BLaER1 (cell line): Measurements from ENCODE around the gene SERTAD4.
A peak's percentile ranks its signal among the peaks of the same experiment; 100 is the strongest.

Source experiments
- H3K27ac ChIP-seq: shearing (Covaris generic); formaldehyde crosslinking; 2 replicates; pipeline ENCODE4 v1.8.1; 2022
- H3K27me3 ChIP-seq: shearing (Covaris generic); formaldehyde crosslinking; 2 replicates; pipeline ENCODE4 v1.8.1; 2022
- H3K36me3 ChIP-seq: shearing (Covaris generic); formaldehyde crosslinking; 2 replicates; pipeline ENCODE4 v1.8.1; 2022
- H3K4me1 ChIP-seq: shearing (Covaris generic); formaldehyde crosslinking; 2 replicates; pipeline ENCODE4 v1.8.1; 2022
- H3K4me2 ChIP-seq: shearing (Covaris generic); formaldehyde crosslinking; 2 replicates; pipeline ENCODE4 v1.8.1; 2022
- H3K4me3 ChIP-seq: shearing (Covaris generic); formaldehyde crosslinking; 2 replicates; pipeline ENCODE4 v1.8.1; 2022
- H3K9ac ChIP-seq: shearing (Covaris generic); formaldehyde crosslinking; 2 replicates; pipeline ENCODE4 v1.8.1; 2022
- H3K9me3 ChIP-seq: shearing (Covaris generic); formaldehyde crosslinking; 2 replicates; pipeline ENCODE4 v1.8.1; 2022
- H4K20me1 ChIP-seq: shearing (Covaris generic); formaldehyde crosslinking; 2 replicates; pipeline ENCODE4 v1.8.1; 2022
- Cebpa-rat ChIP-seq: shearing (Covaris generic); IDR thresholded peaks from 2 replicates; pipeline ENCODE4 v1.8.1; 2022

The SERTAD4 gene

DNA sequence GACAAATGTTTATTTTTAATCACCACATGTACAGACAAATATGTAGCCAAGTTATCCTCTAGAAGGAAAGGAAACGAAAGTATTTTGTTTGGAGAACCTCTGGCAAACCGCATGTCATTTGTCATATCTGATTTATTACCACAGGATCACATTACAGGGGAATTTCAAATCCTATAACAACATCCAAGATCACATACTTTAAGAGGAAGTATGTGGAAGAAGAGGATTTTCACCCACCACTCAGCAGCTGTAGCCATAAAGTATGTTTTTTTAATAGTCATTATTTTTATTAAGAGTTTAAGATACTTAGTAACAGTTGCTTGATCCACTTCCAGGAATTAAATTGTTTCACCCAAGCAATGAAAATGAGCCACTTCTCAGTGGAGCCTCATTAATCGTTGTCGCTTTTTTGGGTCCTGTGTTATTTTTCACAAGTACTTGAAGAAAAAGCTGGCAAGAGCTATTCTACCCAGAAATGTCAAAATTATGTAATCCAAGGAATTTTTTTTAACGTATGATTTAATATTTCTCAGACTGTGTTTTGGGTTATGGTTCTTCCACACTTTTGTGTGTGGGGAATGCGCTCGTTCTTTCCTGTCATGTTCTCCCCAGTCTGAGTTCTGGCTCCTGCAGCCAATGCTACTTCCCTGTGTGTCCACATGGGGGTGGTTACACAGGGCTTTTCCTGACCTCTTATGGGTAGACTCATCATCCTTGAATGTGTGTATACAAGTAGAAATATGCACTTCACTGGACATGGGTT lies 6.9 kb downstream of the SERTAD4 start:
- no peak overlapping the region for H3K4me2 ChIP-seq
- no peak overlapping the region for H3K27ac ChIP-seq
- TF ChIP-seq Cebpa-rat: no peak
- H3K4me1 ChIP-seq: peaks cover 5% of the 10 kb centered on the region
- H4K20me1 ChIP-seq: peaks cover 14% of the 10 kb centered on the region
- H3K27me3 ChIP-seq: peaks cover 37% of the 10 kb centered on the region
- no peaks in the 10 kb centered on the region for H3K36me3 ChIP-seq
- H3K4me3 ChIP-seq: no peak overlapping the region
- H3K9me3 ChIP-seq: no peaks in the 10 kb centered on the region
- H3K9ac ChIP-seq: no peak overlapping the region

DNA sequence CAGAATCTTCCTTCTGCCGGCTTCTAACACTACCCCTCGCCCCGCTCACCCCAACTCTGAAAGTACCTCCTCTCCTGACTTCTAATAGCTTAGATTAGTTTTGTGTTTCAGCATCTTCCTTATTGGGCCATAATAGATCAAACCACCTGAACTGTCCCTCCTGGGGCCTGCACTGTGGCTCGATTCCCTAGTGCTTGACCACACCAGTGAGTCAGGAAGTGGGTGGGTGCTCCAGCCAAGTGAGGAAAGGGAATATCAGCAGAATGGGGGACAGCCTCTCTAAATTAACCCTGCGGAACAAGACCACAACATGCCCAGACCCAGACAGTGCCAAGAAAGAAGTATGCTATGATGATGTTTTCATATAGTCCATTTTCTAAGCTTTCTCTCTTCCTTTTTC lies 8.5 kb downstream of the SERTAD4 start:
- no peaks in the 10 kb centered on the region for H3K36me3 ChIP-seq
- no peak overlapping the region for H3K9ac ChIP-seq
- H3K27ac ChIP-seq: no peak overlapping the region
- 0 out of 2 replicates have a peak overlapping the region, but pooled peaks have one; percentile 31 for H3K4me2 ChIP-seq
- H4K20me1 ChIP-seq: no peaks in the 10 kb centered on the region; the same call in 1 of the 2 replicates
- H3K27me3 ChIP-seq: peaks cover 21% of the 10 kb centered on the region
- no peaks in the 10 kb centered on the region for H3K9me3 ChIP-seq
- no peak for TF ChIP-seq Cebpa-rat
- no peak overlapping the region for H3K4me3 ChIP-seq
- H3K4me1 ChIP-seq: peaks cover 21% of the 10 kb centered on the region

DNA sequence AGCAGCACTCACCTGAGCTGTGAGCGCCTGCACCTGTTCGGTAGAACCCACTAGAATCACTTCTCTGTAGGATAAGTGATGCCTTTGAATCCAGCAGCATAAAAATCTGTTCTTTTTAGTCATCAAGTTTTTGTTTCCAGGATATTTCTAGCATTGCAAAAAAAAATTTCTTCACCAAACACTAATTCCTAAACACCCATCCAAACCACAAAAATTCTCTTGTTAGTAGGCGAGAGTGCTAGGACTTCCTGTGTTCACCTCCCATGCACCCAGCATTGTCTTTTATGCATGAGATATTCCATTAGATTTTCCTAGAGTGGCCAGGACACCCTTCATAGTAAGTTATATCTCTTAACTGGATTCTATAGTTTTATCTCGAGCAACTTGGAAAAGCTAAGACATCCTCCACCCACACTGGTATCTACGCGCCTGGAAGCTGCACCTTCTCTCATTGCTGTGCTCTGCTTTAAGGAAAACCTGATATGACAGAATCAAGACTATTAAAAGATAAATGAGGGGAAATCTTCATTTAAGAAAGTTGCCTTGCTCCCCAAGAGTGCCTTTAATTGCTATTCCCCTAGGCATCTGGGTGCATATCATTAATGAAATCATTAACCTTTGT lies 12.3 kb downstream of the SERTAD4 start:
- H3K4me2 ChIP-seq: peak overlapping the region; percentile 32
- TF ChIP-seq Cebpa-rat: no peak

DNA sequence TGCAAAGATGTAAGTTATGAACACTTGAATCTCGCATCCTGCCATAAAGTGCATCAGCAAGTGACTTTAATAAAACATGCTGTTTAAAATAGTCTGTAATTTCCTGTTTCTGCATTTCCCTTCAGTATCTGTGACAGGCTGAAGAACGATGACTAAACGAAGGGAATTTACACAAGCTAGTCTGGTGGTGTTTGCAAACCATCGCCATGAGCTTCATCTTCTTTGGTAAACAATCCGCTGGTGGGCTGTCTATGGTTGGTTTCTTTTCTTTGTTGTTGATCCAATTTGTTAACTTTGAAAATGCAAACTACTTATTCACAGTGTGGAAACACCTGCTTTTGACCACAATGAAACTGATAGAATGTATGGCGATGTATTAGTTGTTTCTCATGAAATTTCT lies 13.9 kb downstream of the SERTAD4 start:
- no peaks in the 10 kb centered on the region for H3K36me3 ChIP-seq
- H3K4me1 ChIP-seq: peaks cover 51% of the 10 kb centered on the region
- H3K27ac ChIP-seq: no peak overlapping the region
- no peak overlapping the region for H3K4me3 ChIP-seq
- no peak for TF ChIP-seq Cebpa-rat
- H3K9ac ChIP-seq: no peak overlapping the region
- no peaks in the 10 kb centered on the region for H3K27me3 ChIP-seq
- H3K4me2 ChIP-seq: peak overlapping the region; percentile 65
- no peaks in the 10 kb centered on the region for H4K20me1 ChIP-seq
- no peaks in the 10 kb centered on the region for H3K9me3 ChIP-seq

More for the DNA sequence above, 12.3 kb downstream of the SERTAD4 start:
- H3K4me3 ChIP-seq: no peak overlapping the region
- H3K27ac ChIP-seq: no peak overlapping the region
- H3K4me1 ChIP-seq: peaks cover 43% of the 10 kb centered on the region
- H3K36me3 ChIP-seq: no peaks in the 10 kb centered on the region
- H4K20me1 ChIP-seq: no peaks in the 10 kb centered on the region
- no peaks in the 10 kb centered on the region for H3K9me3 ChIP-seq
- H3K27me3 ChIP-seq: no peaks in the 10 kb centered on the region
- H3K9ac ChIP-seq: no peak overlapping the region

DNA sequence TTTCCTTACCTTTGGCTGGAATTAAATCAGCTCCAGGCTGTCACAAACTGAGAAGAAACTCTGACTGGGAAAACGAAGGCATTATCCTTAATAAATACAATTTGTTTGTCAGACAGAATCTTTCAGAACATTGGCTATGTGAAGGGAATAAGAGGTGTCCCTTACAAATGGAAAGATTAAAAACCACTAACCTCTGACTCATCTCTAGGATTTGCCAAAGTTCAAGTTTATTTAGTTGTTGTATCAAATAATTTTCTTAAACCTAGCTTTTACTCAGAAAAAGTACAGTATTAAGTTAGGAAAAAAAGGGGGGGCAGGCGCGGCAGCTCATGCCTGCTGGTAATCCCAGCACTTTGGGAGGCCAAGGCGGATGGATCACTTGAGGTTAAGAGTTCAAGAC lies 15.7 kb downstream of the SERTAD4 start:
- Histone ChIP-seq H4K20me1 (no peaks in the 10 kb centered on the region), H3K4me3 (no peak overlapping the region), H3K4me1 (peaks cover 66% of the 10 kb centered on the region), H3K27me3 (no peaks in the 10 kb centered on the region), H3K4me2 (no peak overlapping the region), H3K9me3 (no peaks in the 10 kb centered on the region), H3K36me3 (no peaks in the 10 kb centered on the region), H3K9ac (no peak overlapping the region), H3K27ac (no peak overlapping the region)
- TF ChIP-seq Cebpa-rat: no peak

DNA sequence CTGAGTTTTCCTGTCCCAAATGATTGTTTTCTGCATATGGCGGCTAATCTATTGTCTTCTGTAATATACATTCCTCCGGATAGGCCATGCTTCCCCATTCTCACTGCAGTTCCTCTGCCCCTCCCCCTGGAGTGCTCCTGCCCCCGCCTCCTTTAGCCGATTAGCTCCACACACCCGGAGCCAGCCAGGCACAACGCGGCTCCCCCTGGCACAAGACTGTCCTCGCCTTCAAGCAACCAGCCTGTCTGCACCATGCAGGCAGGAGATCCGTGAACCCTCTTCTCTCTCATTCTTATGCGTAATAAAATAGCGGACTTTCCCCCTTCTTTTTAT lies 18.0 kb downstream of the SERTAD4 start:
- H3K4me3 ChIP-seq: peak overlapping the region; percentile 80
- no peaks in the 10 kb centered on the region for H3K9me3 ChIP-seq
- H3K4me1 ChIP-seq: peaks cover 70% of the 10 kb centered on the region
- no peak for TF ChIP-seq Cebpa-rat
- H3K4me2 ChIP-seq: peak overlapping the region; percentile 99
- H4K20me1 ChIP-seq: no peaks in the 10 kb centered on the region
- H3K27ac ChIP-seq: peak overlapping the region; percentile 99
- no peaks in the 10 kb centered on the region for H3K36me3 ChIP-seq
- peak overlapping the region; percentile 98 for H3K9ac ChIP-seq
- no peaks in the 10 kb centered on the region for H3K27me3 ChIP-seq

DNA sequence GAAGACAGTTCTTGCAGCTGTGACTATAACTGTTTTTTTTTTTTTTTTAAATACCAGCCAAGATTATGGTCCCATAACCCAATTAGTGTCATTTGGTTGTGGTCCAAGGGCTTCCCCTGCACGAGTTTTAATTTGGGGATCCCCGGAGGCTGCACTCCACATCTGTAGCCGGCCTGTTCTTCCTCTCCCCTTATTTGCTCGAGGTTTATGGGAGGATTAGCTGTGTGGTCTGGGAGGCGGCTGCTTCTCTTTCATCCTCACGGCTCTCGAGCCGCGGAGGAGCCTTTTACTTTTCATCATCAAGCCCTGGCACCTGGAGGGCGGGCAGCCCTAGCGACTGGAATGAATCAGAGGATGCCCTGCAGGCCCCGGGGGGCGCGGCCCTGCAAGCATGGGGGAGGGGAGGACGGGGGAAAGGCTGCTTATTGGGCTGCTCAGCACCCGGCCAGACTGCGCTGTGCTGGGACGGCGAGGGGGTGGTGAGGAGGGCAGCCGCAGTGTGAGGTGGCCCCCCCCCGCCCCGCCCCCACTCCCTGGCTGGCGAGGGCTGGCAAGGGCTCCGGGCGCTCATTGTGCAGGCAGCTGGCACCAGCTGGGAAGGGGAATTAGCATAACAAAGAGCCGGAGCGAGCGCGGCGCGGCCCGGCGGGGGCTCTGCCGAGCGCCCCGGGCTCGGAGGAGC lies 18.5 kb downstream of the SERTAD4 start:
- TF ChIP-seq Cebpa-rat: no peak
- no peaks in the 10 kb centered on the region for H3K27me3 ChIP-seq
- peaks cover 65% of the 10 kb centered on the region for H3K4me1 ChIP-seq
- peak overlapping the region; percentile 99 for H3K4me2 ChIP-seq
- peak overlapping the region; percentile 80 for H3K4me3 ChIP-seq
- H4K20me1 ChIP-seq: no peaks in the 10 kb centered on the region
- H3K27ac ChIP-seq: peak overlapping the region; percentile 99
- no peaks in the 10 kb centered on the region for H3K9me3 ChIP-seq
- peak overlapping the region; percentile 98 for H3K9ac ChIP-seq
- H3K36me3 ChIP-seq: no peaks in the 10 kb centered on the region

DNA sequence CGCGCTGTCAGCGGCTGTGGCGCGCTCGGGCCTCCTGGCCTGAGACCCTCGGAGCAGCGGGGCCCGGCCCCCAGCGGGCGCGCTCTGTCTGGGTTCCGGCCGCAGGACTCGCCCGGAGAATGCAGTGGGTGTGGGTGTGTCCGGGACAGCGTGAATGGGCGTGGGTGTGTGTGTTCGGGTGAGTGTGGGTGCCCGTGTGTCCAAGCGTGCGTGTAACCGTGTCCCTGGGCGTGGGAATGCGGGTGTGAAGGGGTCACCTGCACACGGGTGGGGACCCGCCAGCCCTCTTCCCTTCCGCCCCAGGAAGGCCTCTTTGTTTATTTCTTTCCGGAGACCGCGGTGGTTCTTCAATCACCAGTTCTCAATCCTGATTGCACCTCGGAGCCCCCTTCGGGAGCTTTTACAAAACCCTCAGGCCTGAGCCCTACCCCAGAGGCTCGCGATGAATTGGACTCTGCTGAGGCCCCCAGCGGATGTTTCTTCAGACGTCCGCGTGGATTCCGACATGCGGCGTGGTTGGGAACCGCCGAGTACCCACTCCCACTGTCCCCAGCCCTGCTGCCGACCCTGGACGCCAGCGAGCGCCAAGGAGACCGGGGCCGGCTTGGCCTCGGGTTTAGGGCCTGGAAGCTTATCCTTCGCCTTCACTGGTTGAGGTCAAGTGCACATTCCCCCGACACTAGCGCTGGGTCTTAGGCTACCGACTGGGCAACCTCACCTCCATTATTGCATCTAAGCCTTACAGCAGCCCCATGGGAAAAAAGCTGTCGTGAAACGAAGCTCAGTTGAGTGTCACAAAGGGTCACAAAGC lies 19.3 kb downstream of the SERTAD4 start:
- TF ChIP-seq Cebpa-rat: no peak
- Histone ChIP-seq H3K4me3 (peak overlapping the region; percentile 80), H3K27me3 (no peaks in the 10 kb centered on the region), H4K20me1 (no peaks in the 10 kb centered on the region), H3K4me1 (peaks cover 58% of the 10 kb centered on the region), H3K27ac (peak overlapping the region; percentile 99), H3K4me2 (peak overlapping the region; percentile 99), H3K9me3 (no peaks in the 10 kb centered on the region), H3K36me3 (no peaks in the 10 kb centered on the region), H3K9ac (peak overlapping the region; percentile 98)

DNA sequence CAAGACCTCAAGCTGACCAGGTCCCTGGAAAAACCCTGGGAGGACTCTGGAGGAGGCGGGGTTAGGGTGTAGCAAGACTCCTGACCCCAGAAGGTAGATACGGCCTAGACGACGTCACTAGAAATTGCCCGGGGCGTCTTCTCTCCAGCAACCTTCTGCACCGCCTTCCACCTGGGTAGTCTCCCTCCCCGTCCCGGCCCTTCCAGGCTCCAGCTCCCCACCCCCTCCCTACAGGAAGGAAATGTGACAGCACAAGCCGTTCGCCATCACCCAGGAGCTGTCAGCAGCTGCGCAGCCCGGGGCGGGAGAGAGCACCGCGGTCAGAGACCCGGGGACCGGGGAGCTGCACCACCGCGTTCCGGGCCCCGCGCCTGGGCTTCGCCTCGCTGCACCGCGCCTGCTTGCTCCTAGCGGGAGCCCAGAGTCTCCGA lies 20.0 kb downstream of the SERTAD4 start:
- peak overlapping the region; percentile 98 for H3K9ac ChIP-seq
- H3K27ac ChIP-seq: peak overlapping the region; percentile 99
- TF ChIP-seq Cebpa-rat: no peak
- no peaks in the 10 kb centered on the region for H4K20me1 ChIP-seq
- H3K4me1 ChIP-seq: peaks cover 56% of the 10 kb centered on the region
- no peaks in the 10 kb centered on the region for H3K27me3 ChIP-seq
- H3K36me3 ChIP-seq: no peaks in the 10 kb centered on the region
- H3K4me3 ChIP-seq: peak overlapping the region; percentile 80
- H3K4me2 ChIP-seq: peak overlapping the region; percentile 99
- no peaks in the 10 kb centered on the region for H3K9me3 ChIP-seq
